H1 (cell line): ENCODE results near the gene BNC2.

Experiments used
- BRCA1 ChIP-seq: IDR thresholded peaks from 2 replicates; pipeline ENCODE4 v1.6.1; 2012; ENCODE audit warnings: low read depth, low read length, improper control_type of control experiment
- CEBPB ChIP-seq: IDR thresholded peaks from 2 replicates; pipeline ENCODE4 v1.6.1; 2012; ENCODE audit warnings: low read depth, low read length
- CHD1 ChIP-seq: IDR thresholded peaks from 2 replicates; pipeline ENCODE4 v1.6.1; 2012; ENCODE audit warnings: low read depth, low read length, improper control_type of control experiment
- CHD2 ChIP-seq: IDR thresholded peaks from 2 replicates; pipeline ENCODE4 v1.6.1; 2012; ENCODE audit warnings: low read length, improper control_type of control experiment
- CTCF ChIP-seq, 3 experiments: IDR thresholded peaks; 1 replicate in 2 of 3; 2 replicates in 1 of 3; pipeline versions ENCODE4 v1.5.1 to v1.6.1; 2011; ENCODE audit warnings: low read length in 3 of 3, mild to moderate bottlenecking in 3 of 3, inconsistent platforms in 2 of 3, low read depth in 1 of 3, moderate library complexity in 1 of 3; ENCODE audit not compliant: insufficient read depth in 1 of 3; ENCODE audit errors: control extremely low read depth in 1 of 3
- EP300 ChIP-seq, 2 experiments: IDR thresholded peaks; 1 replicate in 1 of 2; 2 replicates in 1 of 2; pipeline ENCODE4 v1.6.1; 2011 to 2012; ENCODE audit warnings: low read depth in 2 of 2, low read length in 2 of 2, mild to moderate bottlenecking in 2 of 2, borderline replicate concordance in 1 of 2, inconsistent platforms in 1 of 2, moderate library complexity in 1 of 2
- EZH2 ChIP-seq: fragments of 200-600 bp; sonication (generic); IDR thresholded peaks from 2 replicates; pipeline ENCODE4 v1.7.1; 2012; ENCODE audit warnings: low read depth, mild to moderate bottlenecking, moderate library complexity, low read length, inconsistent platforms; ENCODE audit not compliant: severe bottlenecking
- FOSL1 ChIP-seq: IDR thresholded peaks from 2 replicates; pipeline ENCODE4 v1.6.1; 2011; ENCODE audit warnings: mild to moderate bottlenecking, low read depth, low read length, moderate library complexity; ENCODE audit not compliant: insufficient read depth
- POLR2AphosphoS5 ChIP-seq: IDR thresholded peaks from 2 replicates; pipeline ENCODE4 v1.6.1; 2011; ENCODE audit warnings: low read depth, low read length
- RBBP5 ChIP-seq: IDR thresholded peaks from 2 replicates; pipeline ENCODE4 v1.7.1; 2012; ENCODE audit warnings: low read depth, mild to moderate bottlenecking, inconsistent platforms, low read length, moderate library complexity, borderline replicate concordance
- TCF12 ChIP-seq: IDR thresholded peaks from 2 replicates; pipeline ENCODE4 v1.6.1; 2011; ENCODE audit warnings: low read depth, mild to moderate bottlenecking, low read length
- YY1 ChIP-seq: IDR thresholded peaks from 2 replicates; pipeline ENCODE4 v1.6.1; 2011; ENCODE audit warnings: low read depth, mild to moderate bottlenecking, low read length

GRCh38 chr9:16656432-16657169 is 213.9 kb downstream of the BNC2 start:
- no peak for TF ChIP-seq BRCA1
- no peak for TF ChIP-seq TCF12
- TF ChIP-seq CEBPB = no peak
- no peak for TF ChIP-seq FOSL1
- TF ChIP-seq CTCF (IDR thresholded peaks at IDR 0.05; ENCODE audit: control extremely low read depth in 1 of 3, insufficient read depth in 1 of 3, low read depth in 1 of 3, low read length in 3 of 3) = no peak
- no peak for TF ChIP-seq RBBP5
- TF ChIP-seq YY1 = no peak
- no peak for TF ChIP-seq EZH2
- no peak for TF ChIP-seq CHD2
- TF ChIP-seq POLR2AphosphoS5 = no peak
- TF ChIP-seq EP300 (IDR thresholded peaks at IDR 0.05; ENCODE audit: borderline replicate concordance in 1 of 2, low read depth in 2 of 2, low read length in 2 of 2) = no peak
- TF ChIP-seq CHD1 = no peak
